ENCODE results near the gene MRPL23. TPM values are rescaled to one million over a fixed set of nuclear protein-coding genes. Genes with fewer than 3 reads are reported as not detected.

MRPL23 gene
- total RNA-seq, 2 donors from 2014 or later: 65.8 to 79.0 TPM

DNA sequence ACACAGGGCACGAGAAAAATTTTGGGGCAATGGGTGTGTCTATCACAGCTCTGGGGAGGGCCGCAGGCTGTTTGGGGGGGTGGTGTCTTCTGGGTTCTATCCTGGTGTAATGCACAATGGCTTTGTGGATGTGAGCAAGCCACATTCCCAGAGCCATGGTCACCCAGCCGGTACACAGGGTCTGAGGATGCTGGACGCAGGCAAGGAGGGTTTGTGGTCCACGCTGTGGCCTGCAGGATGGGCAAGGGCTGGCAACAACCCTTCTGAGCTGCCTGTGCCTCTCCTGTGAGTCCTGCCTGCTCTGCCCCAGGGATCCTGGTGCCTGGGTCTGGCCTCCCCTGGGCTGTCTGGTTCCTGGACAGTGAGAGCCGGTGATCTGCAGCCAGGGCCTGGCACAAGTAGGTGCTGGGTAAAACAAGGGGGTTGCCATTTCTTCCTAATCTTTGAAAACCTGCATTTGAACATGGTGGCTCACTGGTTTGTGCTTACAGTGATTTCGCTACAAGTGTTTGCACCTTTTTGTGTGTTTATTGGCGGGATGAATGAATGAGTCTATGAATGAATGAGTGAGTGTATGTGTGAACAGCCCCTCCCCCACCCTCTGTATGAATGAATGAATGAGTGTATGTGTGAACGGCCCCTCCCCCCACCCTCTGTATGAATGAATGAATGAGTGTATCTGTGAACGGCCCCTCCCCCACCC lies 4.4 kb upstream of the MRPL23 start:
- DNase-seq (peak in 1 of 2 donors; percentile 1), ATAC-seq (no peak)
- intact Hi-C loops (cut with DNase I, micrococcal nuclease): loop anchor here in 1 of 2 donors (10.0 kb wide), 1 partner anchor 48 kb away; the partner anchor contains the start of gene PRR33

DNA sequence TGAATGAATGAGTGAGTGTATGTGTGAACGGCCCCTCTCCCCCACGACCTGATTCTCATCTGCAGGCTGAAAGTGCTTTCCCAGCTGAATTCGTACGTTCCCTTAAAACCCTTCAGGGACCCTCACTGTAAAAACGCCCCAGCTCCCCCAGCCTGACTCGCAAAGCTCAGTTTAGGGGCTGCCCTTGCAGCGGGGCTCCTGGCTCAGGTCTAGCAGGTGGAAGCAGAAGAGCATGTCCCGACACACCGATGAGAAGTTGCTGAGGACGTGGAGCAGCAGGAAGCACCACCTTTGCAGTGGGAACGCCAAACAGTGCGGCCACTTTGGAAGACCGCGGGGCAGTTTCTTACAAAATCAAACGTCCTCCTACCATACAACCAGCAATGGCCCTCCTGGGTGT lies 3.6 kb upstream of the MRPL23 start:
- intact Hi-C loops (cut with DNase I, micrococcal nuclease): loop anchor here in 1 of 2 donors (10.0 kb wide), 1 partner anchor 49 kb away; the partner anchor contains the start of gene PRR33
- DNase-seq: peak in 1 of 2 donors; percentile 2
- ATAC-seq: no peak

GRCh38 chr11:1943977-1944376 lies 3.2 kb upstream of the MRPL23 start:
- ATAC-seq (no peak), DNase-seq (peak in 1 of 2 donors; percentile 2)
- intact Hi-C loops (cut with DNase I, micrococcal nuclease): loop anchor here in 1 of 2 donors (10.0 kb wide), 1 partner anchor 49 kb away; the partner anchor contains the start of gene PRR33

GRCh38 chr11:1947592-1948237 lies 583 bp downstream of the MRPL23 start:
- intact Hi-C loops (cut with DNase I, micrococcal nuclease): loop anchor here in 1 of 2 donors (10.0 kb wide), 1 partner anchor 53 kb away; the partner anchor contains the start of gene PRR33
- ATAC-seq (peak; percentile 64), DNase-seq (no peak)

DNA sequence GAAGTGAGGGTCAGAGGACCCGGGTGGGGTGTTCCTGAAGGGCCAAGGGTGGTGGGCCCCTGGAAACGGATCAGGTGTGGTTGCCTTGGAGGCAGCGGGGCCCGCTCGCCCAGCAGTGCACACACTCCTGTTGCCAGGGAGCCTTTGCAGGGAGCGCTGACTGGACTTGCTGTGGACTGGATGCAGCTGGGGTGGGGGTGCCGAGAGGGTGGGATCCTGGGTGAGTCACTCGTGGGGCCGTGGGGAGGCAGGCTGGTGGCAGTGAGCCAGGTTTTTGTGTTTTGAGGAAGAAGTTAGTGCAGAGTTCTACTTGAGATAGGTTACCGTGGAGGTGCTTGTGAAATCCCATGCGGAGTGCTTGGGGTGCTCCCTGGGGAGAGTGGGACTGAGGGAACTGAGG lies 1.3 kb downstream of the MRPL23 start:
- intact Hi-C loops (cut with DNase I, micrococcal nuclease): loop anchor here in 1 of 2 donors (10.0 kb wide), 1 partner anchor 54 kb away; the partner anchor contains the start of gene PRR33
- DNase-seq: no peak
- ATAC-seq: peak; percentile 35

DNA sequence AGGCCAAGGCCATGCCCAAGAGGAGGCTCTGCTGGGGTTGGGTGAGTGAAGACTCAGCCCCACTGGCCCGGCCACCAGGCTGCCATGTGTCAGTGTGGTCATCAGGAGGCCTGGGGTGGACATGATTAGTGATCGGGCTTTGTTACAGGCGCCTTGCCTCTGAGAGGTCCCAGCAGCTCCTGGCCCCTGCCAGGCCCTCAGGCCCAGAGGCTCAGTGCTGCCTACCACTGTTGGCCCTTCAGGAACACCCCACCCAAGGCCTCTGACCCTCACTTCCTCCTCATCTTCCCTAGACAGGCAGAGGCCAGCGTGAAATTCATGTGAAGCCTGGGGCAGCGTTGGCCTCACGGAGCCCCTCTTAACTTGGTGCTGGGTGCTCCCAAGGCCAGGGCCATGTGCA lies 2.2 kb downstream of the MRPL23 start:
- DNase-seq (no peak), ATAC-seq (no peak)
- intact Hi-C loops (cut with DNase I, micrococcal nuclease): loop anchor here in 1 of 2 donors (10.0 kb wide), 1 partner anchor 55 kb away; the partner anchor contains the start of gene PRR33

DNA sequence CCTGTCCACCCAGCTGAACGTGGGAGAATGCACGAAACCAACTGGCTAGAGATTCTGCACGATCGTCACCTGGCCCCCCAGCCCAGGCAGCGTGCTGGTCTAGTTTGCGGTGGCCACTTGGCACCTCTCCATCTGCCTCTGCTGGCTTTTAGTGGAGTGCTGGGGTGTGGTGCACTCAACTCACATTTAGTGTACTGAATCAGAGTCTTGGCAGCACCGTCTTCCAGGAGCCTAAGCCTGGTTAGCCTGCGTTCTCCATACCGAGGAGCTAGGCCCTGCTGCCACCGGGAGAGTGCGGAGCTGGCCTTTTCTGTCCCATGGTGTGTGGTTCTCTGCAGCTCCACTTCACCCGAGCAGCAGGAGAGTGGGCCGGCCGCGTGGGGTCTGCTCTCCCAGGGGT lies 2.8 kb downstream of the MRPL23 start:
- DNase-seq (no peak), ATAC-seq (no peak)
- intact Hi-C loops (cut with DNase I, micrococcal nuclease): loop anchor here in 1 of 2 donors (10.0 kb wide), 1 partner anchor 55 kb away; the partner anchor contains the start of gene PRR33

DNA sequence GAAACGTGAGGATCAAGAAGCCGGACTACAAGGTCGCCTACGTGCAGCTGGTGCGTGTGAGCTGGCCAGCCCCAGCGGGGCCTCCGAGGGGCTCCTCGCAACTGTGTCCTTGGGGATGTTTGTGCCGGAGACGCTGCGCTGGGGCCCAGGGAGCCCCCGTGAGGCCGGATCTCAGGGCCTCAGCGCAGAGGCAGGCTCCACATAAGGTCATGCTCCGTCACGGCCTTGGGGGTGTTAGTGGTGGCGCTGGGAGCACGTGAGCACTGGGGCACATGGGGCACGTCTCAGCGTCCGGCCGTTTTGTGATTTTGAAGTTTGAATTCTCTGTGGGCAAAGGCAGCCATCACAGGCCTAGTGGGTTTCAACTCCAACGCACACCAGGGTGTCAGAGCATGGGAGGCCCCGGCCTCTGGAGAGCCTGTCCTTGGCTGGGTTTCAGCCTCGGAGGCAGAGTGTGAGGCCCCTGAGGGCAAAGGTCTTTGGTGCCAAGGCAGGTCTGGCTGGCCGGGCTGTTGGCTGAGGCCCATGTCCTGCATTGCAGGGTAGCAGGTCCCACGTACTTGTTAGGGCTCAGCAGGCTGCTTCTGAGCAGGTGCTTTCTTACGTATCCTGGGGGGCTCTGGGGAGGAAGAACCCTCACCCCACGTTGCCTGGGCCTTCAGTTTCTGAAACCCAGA lies 5.8 kb downstream of the MRPL23 start:
- intact Hi-C loops (cut with DNase I, micrococcal nuclease): no loop called here
- ATAC-seq (no peak), DNase-seq (no peak)

- DNase-seq (peak in 1 of 2 donors; percentile 2), ATAC-seq (peak; percentile 75)
- intact Hi-C loops (cut with DNase I, micrococcal nuclease): no loop called here
Observed at GRCh38 chr11:1953489-1954266, 6.5 kb downstream of the MRPL23 start.

DNA sequence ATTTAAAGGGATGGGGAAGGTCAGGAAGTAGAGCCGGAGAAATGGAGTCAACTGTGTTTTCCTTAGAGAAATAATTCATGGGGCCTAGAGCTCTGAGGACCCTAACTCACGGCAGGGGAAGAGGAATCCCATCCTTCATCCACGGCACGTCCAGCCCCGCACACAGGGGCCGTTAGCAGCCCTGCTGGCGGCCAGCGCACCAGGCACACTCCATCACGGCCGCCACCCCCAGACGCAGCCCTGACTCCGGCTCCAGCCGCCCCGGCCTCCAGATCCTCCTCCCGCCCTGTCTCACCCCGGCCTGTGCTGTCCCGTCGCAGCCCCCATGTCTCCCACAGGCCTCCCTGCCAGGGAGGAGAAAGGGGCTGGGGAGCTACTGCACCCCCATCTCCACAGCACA lies 11.2 kb downstream of the MRPL23 start:
- ATAC-seq (no peak), DNase-seq (no peak)
- intact Hi-C loops (cut with DNase I, micrococcal nuclease): no loop called here

- intact Hi-C loops (cut with DNase I, micrococcal nuclease): no loop called here
- DNase-seq: peak in 1 of 2 donors; percentile 0
- ATAC-seq: no peak
Observed at GRCh38 chr11:1959786-1960185, 12.7 kb downstream of the MRPL23 start.

DNA sequence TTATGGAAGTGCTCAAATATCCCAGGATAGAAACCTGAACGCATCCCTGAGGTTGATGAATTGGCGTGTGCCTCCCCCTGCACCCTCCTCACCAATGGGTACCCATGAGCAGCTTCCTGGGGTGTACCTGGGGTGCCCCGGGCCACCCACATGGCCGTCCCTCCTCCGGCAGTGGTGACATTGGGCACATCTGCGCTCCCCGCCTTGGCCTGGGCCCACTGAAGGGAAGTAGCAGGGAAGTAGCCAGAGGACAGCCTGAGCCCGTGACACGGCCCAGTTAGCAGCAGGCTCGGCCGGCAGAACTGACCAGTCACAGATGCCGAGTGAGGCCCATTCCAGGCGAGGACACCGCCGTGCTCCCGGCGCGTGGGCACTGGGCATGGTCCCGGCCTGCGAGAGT lies 16.7 kb downstream of the MRPL23 start:
- ATAC-seq (no peak), DNase-seq (no peak)
- intact Hi-C loops (cut with DNase I, micrococcal nuclease): no loop called here

GRCh38 chr11:1964348-1964747 lies 17.2 kb downstream of the MRPL23 start:
- no peak for DNase-seq
- intact Hi-C loops (cut with DNase I, micrococcal nuclease): no loop called here
- ATAC-seq: no peak

- intact Hi-C loops (cut with DNase I, micrococcal nuclease): no loop called here
- no peak for ATAC-seq
Observed at GRCh38 chr11:1964955-1965354, 17.8 kb downstream of the MRPL23 start.

GRCh38 chr11:1966531-1966930 lies 19.4 kb downstream of the MRPL23 start:
- DNase-seq (no peak), ATAC-seq (no peak)
- intact Hi-C loops (cut with DNase I, micrococcal nuclease): no loop called here

More at GRCh38 chr11:1964955-1965354, 17.8 kb downstream of the MRPL23 start:
- DNase-seq: no peak

DNA sequence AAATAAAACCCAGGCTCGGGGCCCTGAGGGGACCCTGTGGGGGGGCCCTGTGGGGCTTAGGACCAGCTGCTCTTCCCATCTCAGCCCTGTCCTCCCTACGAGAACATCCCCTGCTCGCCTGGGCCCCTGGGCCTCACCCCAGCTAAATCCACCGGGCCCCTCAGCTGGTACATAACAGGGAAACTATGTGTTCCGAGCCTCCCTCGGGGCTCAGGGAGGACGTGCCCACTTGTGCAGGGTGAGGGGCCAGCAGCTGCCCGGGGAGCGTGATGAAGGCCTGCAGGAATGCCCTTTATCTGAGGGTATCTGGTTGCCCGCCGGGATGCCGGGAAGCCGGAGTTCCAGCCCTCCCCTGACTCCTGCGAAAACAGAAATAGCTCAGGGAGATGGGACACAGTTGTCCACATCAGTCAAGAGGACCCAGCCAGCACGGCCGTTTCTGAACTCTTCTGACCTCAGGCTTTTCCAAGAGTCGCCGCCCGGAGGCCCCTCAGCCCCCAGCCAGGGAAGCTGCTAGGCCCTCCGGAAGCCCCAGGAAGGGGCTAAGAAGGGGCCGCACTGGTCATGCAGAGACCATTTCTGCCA lies 20.6 kb downstream of the MRPL23 start:
- ATAC-seq (no peak), DNase-seq (no peak)
- intact Hi-C loops (cut with DNase I, micrococcal nuclease): no loop called here

GRCh38 chr11:1968454-1969002 lies 21.4 kb downstream of the MRPL23 start:
- intact Hi-C loops (cut with DNase I, micrococcal nuclease): no loop called here
- no peak for DNase-seq
- peak; percentile 36 for ATAC-seq

DNA sequence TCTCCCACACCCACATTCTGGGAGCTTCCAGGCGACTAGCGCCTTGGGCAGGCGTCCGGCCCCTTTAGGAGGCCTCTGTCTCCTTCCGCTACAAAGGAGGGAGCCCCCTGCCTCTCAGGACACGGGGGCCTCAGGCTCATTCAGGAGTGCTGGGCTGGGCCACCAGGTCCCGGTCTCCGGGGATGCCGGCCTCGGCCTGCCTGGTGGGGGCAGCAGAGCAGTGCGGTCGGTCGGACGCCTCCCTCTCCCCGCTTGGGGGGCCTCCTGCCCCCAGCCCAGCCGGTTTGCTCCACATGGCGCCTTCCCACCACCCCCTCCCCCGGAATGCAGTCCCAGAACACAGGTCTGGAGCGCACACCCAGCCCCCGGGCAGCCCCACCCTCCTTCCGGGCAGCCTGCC lies 21.9 kb downstream of the MRPL23 start:
- DNase-seq: no peak
- peak; percentile 32 for ATAC-seq
- intact Hi-C loops (cut with DNase I, micrococcal nuclease): no loop called here
